Hematopoietic multipotent progenitor cell treated with erythropoietin and hydrocortisone succinate and interleukin-3 and kit ligand, for 4 days (in vitro differentiated cells): ENCODE measurements around the gene SLC19A1.

Source experiments
- DNase-seq: peaks from one replicate; pipeline ENCODE4 v3.0.0-alpha.2; 2015

Gene SLC19A1

GRCh38 chr21:45488931-45489721 lies 53.1 kb downstream of the SLC19A1 start:
- DNase-seq: no peak

- no peak for DNase-seq
Observed at GRCh38 chr21:45487891-45488600, 54.2 kb downstream of the SLC19A1 start.

GRCh38 chr21:45487161-45487806 lies 55.0 kb downstream of the SLC19A1 start:
- no peak for DNase-seq

GRCh38 chr21:45486443-45487160 lies 55.6 kb downstream of the SLC19A1 start:
- DNase-seq: no peak

GRCh38 chr21:45485686-45486442 lies 56.4 kb downstream of the SLC19A1 start:
- no peak for DNase-seq

DNA sequence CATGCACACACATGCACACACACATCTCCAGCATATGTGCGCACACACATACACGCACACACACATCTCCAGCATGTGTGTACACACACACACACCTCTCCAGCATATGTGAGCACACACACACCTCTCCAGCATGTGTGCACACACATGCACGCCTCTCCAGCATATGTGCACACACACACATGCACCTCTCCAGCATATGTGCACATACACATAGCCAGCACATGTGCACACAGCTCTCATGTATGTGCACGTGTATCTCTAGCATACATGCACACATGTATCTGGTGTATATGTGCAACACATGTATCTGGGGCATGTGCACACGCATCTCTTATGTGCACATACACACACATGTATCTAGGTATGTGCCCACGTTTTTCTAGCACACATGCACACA lies 57.9 kb downstream of the SLC19A1 start:
- no peak for DNase-seq

- DNase-seq: peak; percentile 94
Observed at GRCh38 chr21:45482899-45483821, 59.1 kb downstream of the SLC19A1 start.

DNA sequence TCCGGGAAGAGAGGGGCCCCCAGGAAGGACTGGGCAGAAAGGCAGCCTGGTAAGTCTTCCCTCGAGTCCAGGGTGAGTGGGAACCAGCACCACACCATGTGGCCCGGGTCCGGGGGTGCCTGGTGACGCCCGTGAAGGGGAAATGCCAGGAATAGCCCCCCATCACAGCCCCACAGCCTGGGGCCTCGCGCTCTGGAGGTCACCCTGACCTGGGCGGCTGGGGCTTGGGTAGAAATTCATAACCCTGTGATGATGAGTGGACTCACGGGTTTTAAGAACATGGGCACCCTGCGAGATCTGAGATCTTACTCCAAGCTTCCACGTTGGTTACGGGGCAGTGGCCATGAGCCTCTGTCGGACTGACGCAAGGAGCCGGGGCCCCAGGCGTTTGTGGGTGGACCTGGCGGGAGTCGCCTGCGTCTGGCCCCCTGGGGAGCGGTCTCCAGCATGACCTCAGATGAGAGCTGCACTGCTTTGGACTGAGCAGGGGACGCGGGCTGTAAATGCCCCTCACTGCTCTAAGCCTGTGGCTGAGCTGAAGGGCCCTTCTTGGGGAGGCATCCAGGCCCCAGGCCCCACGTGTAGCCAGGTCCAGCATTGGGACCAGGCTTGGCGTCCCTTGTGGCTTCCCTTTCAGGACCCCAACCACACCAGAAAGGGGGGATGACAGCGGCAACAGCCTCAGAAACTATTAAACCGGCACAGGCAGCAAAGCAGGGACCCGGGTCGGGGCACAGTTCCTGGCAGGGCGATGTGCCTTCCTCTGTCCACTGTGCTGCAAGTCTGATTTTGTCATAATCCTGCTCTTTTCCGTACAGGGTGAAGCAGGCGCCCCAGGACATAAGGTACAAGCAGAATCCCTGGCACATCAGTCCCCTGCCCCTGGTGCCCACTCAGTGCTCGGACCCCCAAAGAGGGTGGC lies 60.0 kb downstream of the SLC19A1 start:
- peak; percentile 35 for DNase-seq

DNA sequence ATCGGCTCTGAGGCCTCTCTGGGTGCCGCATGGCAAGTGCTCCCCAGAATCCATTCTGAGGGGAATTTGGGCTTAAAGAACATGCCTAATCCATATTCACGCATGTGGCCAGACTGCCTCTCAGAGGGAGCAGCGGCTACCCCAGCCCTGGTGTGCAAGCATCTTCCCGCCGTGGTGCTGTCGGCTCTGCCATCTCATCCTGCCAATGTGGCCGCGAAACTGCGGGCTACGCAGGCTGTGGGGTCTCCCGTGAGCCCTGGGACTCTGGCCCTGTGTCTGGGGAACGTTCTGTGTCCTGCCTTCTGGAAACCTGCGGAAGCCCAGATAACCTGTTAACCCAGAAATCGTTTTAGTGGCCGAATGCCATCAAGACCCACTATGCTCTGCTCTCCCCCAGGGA lies 60.7 kb downstream of the SLC19A1 start:
- no peak for DNase-seq

DNA sequence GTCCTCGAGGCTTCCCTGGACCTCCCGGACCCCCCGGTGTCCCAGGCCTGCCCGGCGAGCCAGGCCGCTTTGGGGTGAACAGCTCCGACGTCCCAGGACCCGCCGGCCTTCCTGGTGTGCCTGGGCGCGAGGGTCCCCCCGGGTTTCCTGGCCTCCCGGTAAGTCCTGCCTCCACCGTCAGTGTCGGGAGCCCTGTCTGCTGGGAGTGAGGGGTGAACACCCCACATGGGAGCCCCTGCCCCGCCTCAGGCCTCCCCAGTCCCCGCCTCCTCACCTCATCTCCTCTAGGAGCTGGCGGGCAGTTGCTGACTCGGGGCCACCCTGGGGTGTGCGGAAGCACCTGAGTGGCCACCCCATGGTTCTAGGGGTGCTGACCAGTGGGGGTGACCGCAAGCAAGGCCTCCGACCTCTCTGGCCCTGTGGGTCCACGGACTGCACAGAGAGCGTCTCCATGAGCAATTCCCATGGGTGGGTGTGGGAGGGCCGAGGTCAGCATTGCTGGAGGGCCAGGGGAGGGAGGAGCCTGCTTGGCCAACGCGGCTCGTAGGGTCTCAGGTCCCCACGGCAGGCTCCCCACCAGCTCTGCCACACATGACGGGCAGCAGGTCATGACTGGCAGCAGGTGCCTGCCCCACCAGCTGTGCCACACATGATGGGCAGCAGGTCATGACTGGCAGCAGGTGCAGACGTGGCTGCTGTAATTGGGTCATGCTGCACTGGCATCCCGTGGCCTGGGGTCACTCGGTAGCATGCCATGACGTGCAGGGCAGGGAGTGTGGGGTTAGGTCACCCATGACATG lies 61.3 kb downstream of the SLC19A1 start:
- no peak for DNase-seq

GRCh38 chr21:45479691-45480675 lies 62.3 kb downstream of the SLC19A1 start:
- no peak for DNase-seq

GRCh38 chr21:45478816-45479669 lies 63.2 kb downstream of the SLC19A1 start:
- DNase-seq: no peak

DNA sequence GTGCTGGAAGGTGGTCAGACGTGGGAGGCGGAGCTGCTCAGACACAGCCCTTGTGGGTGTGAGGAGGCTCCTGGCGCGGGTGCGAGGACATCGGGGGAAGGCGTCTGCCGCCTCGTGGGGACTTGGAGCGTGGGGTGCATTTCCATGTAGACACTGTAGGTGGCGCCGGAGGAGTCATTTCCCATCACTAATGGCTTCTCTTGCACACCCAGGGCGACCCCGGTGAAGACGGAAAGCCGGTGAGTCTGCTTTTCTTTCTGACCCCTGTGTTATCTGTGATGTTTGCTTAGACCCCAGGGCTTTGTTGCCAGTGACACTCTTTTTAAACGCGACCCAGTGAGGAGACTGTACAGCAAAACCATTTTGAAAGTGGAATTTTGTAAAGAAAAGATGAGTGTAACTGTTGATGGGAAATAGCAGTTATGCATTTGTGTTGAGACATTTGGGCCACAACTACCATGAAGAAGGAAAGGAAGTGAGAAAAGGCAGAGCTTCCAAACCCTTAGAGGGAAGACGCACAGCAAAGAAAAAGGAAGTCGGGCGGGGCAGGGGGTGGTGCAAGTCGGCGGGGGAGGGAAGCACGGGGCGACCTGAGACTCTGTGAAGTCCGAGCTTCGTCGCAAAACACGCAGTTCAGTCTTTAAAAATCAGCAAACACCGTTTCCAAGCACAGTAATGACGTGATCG lies 64.0 kb downstream of the SLC19A1 start:
- peak; percentile 91 for DNase-seq

DNA sequence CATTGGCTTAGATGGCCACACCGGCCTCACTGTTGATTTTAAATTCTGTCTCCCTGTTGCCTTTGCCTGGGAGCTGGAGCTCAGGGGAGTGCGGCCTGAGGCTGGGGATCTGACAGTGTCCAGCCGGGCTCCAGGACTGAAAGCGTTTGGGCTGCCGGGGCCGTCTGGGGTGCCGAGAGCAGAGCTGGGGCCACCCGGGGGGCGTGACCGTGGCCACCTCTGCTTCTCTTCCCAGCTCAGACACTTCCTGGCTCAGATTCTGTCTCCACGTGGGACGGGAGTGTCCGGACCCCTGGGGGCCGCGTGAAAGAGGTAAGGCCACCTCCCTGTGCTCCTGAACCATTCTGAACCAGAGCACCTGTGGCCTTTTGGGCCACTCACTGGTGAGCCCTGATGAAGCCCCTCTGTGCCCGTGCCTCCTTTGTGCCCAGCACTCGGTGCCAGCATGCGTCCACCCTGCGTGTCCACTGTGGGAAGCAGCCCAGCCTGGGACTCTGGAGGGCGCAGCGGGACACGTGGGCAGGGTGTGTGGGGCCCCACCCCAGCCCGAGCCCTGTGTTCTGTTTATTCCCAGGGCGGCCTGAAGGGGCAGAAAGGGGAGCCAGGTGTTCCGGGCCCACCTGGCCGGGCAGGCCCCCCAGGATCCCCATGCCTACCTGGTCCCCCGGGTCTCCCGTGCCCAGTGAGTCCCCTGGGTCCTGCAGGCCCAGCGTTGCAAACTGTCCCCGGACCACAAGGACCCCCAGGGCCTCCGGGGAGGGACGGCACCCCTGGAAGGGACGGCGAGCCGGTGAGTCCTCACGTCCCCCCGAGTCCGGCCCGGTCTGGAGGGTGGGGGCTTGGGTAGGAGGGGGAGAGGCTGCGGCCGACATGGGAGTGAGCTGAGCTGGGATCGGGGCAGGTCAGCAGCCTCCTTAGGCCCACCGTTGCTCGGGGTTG lies 64.8 kb downstream of the SLC19A1 start:
- no peak for DNase-seq

DNA sequence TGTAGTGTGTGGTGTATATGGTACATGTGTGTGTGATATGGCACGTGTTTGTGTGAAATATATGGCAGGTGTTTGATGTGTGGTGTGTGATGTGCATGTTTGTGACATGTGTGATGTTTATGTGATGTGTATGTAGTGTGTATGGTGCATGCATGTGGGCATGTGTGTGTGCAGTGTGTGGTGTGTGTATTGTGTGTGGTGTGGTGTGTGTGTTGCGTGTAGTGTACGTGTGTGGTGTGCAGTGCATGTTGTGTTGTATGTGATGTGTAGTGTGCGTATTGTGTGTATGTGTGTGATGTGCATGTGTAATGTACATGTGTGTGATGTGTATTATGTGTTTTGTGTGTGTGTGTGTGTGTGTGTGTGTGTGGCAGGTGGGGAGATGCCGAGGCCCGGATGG lies 65.7 kb downstream of the SLC19A1 start:
- no peak for DNase-seq
